T-helper 2 cell (primary cell): ENCODE results near the gene KRT24.
A peak's percentile ranks its signal among the peaks of the same experiment; 100 is the strongest.

Experiments
- DNase-seq, 5 experiments: peaks; one replicate each; pipeline versions ENCODE4 v3.0.0 to v3.0.0-alpha.2; 2012 to 2022

Gene KRT24

GRCh38 chr17:40687106-40687505 is 16.4 kb downstream of the KRT24 start:
- no peak for DNase-seq

- DNase-seq, result no peak
Observed at GRCh38 chr17:40686192-40686591, 17.4 kb downstream of the KRT24 start.

GRCh38 chr17:40680998-40681397 is 22.6 kb downstream of the KRT24 start:
- no peak for DNase-seq

GRCh38 chr17:40679523-40679907 is 24.0 kb downstream of the KRT24 start:
- no peak for DNase-seq

- peak in 1 of 5 experiments; percentile 22 for DNase-seq
Observed at GRCh38 chr17:40678902-40679522, 24.5 kb downstream of the KRT24 start.

- no peak for DNase-seq
Observed at GRCh38 chr17:40675905-40676304, 27.6 kb downstream of the KRT24 start.

GRCh38 chr17:40672654-40673053 is 30.9 kb downstream of the KRT24 start:
- no peak for DNase-seq

- no peak for DNase-seq
Observed at GRCh38 chr17:40671282-40671681, 32.3 kb downstream of the KRT24 start.

GRCh38 chr17:40666331-40666730 is 37.2 kb downstream of the KRT24 start:
- DNase-seq, result no peak

- no peak for DNase-seq
Observed at GRCh38 chr17:40664582-40665333, 38.8 kb downstream of the KRT24 start, which contains the start of gene KRT222. Gene KRT222, minus strand, starts transcription at chr17:40665177. Its CDS starts 78 bp downstream, at chr17:40665099.

GRCh38 chr17:40663252-40663651 is 40.3 kb downstream of the KRT24 start:
- no peak for DNase-seq

GRCh38 chr17:40659911-40660310 is 43.6 kb downstream of the KRT24 start:
- DNase-seq, result peak in 1 of 5 experiments; percentile 41

GRCh38 chr17:40658396-40658795 is 45.2 kb downstream of the KRT24 start:
- no peak for DNase-seq

- DNase-seq, result no peak
Observed at GRCh38 chr17:40651939-40652338, 51.6 kb downstream of the KRT24 start.

- no peak for DNase-seq
Observed at GRCh38 chr17:40648384-40648968, 55.1 kb downstream of the KRT24 start.
